HCT116 (cell line): ENCODE data around the gene RTTN. TPM values are rescaled to one million over a fixed set of nuclear protein-coding genes. Genes with fewer than 3 reads are reported as not detected.

Experiments used
- ATAC-seq: fragments of 200-7000 bp; cut with Tn5 transposase; 2 replicates; pipeline ENCODE4 v1.9.1; 2020; ENCODE audit warnings: mild to moderate bottlenecking, moderate library complexity
- BruUV-seq: library from RNA; stranded (reverse); fragments of 400-500 nt; replicated peaks from 2 replicates; lab custom pipeline; 2021; lab: Mats Ljungman, UMichigan
- CTCF ChIA-PET: fragments of 300-600 bp; sonication (Branson Sonifier 250); formaldehyde crosslinking; loops from one replicate; lab custom pipeline; 2021; ENCODE audit warnings: antibody characterized with exemption; lab: Charles Lee
- POLR2A ChIA-PET: fragments of 300-600, 350-600 bp; sonication (Branson Sonifier 250); formaldehyde crosslinking; loops from one replicate; lab custom pipeline; 2021; ENCODE audit warnings: antibody characterized with exemption; lab: Charles Lee
- RAD21 ChIA-PET, 2 experiments: fragments of 300-600 bp; sonication (Branson Sonifier 250); formaldehyde crosslinking; loops; one replicate each; lab custom pipeline; 2023; ENCODE audit warnings: low total read pairs in 2 of 2; ENCODE audit not compliant: uncharacterized antibody in 2 of 2, unreplicated experiment in 2 of 2, low non-redundant PET in 1 of 2; lab: Charles Lee
- DNase-seq: peaks from one replicate; pipeline ENCODE4 v3.0.0-alpha.2; 2010; ENCODE audit warnings: low read depth, low spot score
- H2AFZ ChIP-seq: fragments of 200-600 bp; shearing (Covaris generic), sonication (generic); 2 replicates; pipeline ENCODE4 v1.6.1; 2017; ENCODE audit warnings: low read depth, mixed run types, mixed read lengths, antibody characterized with exemption, low read length; ENCODE audit not compliant: poor library complexity, severe bottlenecking
- H3K27ac ChIP-seq: 2 replicates; pipeline ENCODE4 v1.5.1; 2012; ENCODE audit warnings: low read depth, low read length
- H3K27me3 ChIP-seq: fragments of 200-600 bp; sonication (generic); 2 replicates; pipeline ENCODE4 v1.6.1; 2016; ENCODE audit warnings: mixed run types, low read length, mixed read lengths; ENCODE audit not compliant: insufficient read depth
- H3K36me3 ChIP-seq, 2 experiments: fragments of 200-500 bp in 1 of 2; fragments of 200-600 bp in 1 of 2; sonication (Bioruptor generic) in 1 of 2; sonication (generic) in 1 of 2; 2 replicates each; pipeline versions ENCODE4 v1.5.1 to v1.6.1; 2014 to 2016; ENCODE audit warnings: low read length in 2 of 2, inconsistent platforms in 1 of 2, mixed read lengths in 1 of 2, mixed run types in 1 of 2; ENCODE audit not compliant: insufficient read depth in 2 of 2, control insufficient read depth in 1 of 2
- H3K4me1 ChIP-seq, 2 experiments: fragments of 200-600 bp in 1 of 2; sonication (generic) in 1 of 2; 2 replicates each; pipeline versions ENCODE4 v1.5.1 to v1.6.1; 2012 to 2017; ENCODE audit warnings: low read length in 2 of 2, inconsistent platforms in 1 of 2, mild to moderate bottlenecking in 1 of 2, mixed read lengths in 1 of 2, mixed run types in 1 of 2, moderate library complexity in 1 of 2; ENCODE audit not compliant: insufficient read depth in 2 of 2, control insufficient read depth in 1 of 2
- H3K4me2 ChIP-seq: fragments of 200-600 bp; sonication (generic); 2 replicates; pipeline ENCODE4 v1.6.1; 2017; ENCODE audit warnings: mixed run types, low read length, mixed read lengths
- H3K4me3 ChIP-seq, 2 experiments: fragments of 200-600 bp in 1 of 2; sonication (generic) in 1 of 2; replicated peaks in 1 of 2; 2 replicates each; pipeline ENCODE4 v1.5.1; 2011 to 2016; ENCODE audit warnings: low read length in 2 of 2, control low read depth in 1 of 2, low read depth in 1 of 2, mild to moderate bottlenecking in 1 of 2, mixed read lengths in 1 of 2, mixed run types in 1 of 2
- H3K79me2 ChIP-seq: fragments of 200-600 bp; sonication (generic); 2 replicates; pipeline ENCODE4 v1.6.1; 2017; ENCODE audit warnings: mild to moderate bottlenecking, mixed run types, low read length, moderate library complexity, mixed read lengths; ENCODE audit not compliant: insufficient read depth
- H3K9ac ChIP-seq: fragments of 200-600 bp; sonication (generic); 2 replicates; pipeline ENCODE4 v1.6.1; 2016; ENCODE audit warnings: low read length, mixed read lengths
- H3K9me2 ChIP-seq: fragments of 200-600 bp; sonication (generic), shearing (Covaris generic); 2 replicates; pipeline ENCODE4 v1.6.1; 2017; ENCODE audit warnings: mixed run types, mild to moderate bottlenecking, moderate library complexity; ENCODE audit not compliant: insufficient read depth
- H3K9me3 ChIP-seq, 2 experiments: fragments of 200-500 bp in 1 of 2; fragments of 200-600 bp in 1 of 2; sonication (Bioruptor generic) in 1 of 2; sonication (generic) in 1 of 2; 2 replicates each; pipeline ENCODE4 v1.6.1; 2014 to 2017; ENCODE audit warnings: low read length in 2 of 2, mixed read lengths in 2 of 2, inconsistent platforms in 1 of 2, low read depth in 1 of 2, mild to moderate bottlenecking in 1 of 2, mixed run types in 1 of 2, moderate library complexity in 1 of 2; ENCODE audit not compliant: control insufficient read depth in 1 of 2, insufficient read depth in 1 of 2
- H4K20me1 ChIP-seq: fragments of 200-600 bp; sonication (generic), shearing (Covaris generic); 2 replicates; pipeline ENCODE4 v1.6.1; 2017; ENCODE audit warnings: mixed run types, mild to moderate bottlenecking, moderate library complexity; ENCODE audit not compliant: insufficient read depth
- CBX3 ChIP-seq: IDR thresholded peaks from 2 replicates; pipeline ENCODE4 v1.6.1; 2012; ENCODE audit warnings: low read depth
- CEBPB ChIP-seq: IDR thresholded peaks from 2 replicates; pipeline ENCODE4 v1.6.1; 2012; ENCODE audit warnings: low read depth
- EGR1 ChIP-seq: IDR thresholded peaks from 2 replicates; pipeline ENCODE4 v1.6.1; 2012; ENCODE audit warnings: low read depth
- ELF1 ChIP-seq: IDR thresholded peaks from 2 replicates; pipeline ENCODE4 v1.6.1; 2012; ENCODE audit warnings: low read depth, borderline replicate concordance
- FOSL1 ChIP-seq: IDR thresholded peaks from 2 replicates; pipeline ENCODE4 v1.6.1; 2012; ENCODE audit warnings: low read depth
- JUND ChIP-seq: IDR thresholded peaks from 2 replicates; pipeline ENCODE4 v1.6.1; 2012
- POLR2A ChIP-seq: IDR thresholded peaks from 2 replicates; pipeline ENCODE4 v1.7.0; 2011; ENCODE audit warnings: borderline replicate concordance; ENCODE audit not compliant: insufficient read depth, insufficient read length; ENCODE audit errors: extremely low read depth
- POLR2AphosphoS5 ChIP-seq: IDR thresholded peaks from 2 replicates; pipeline ENCODE4 v1.6.1; 2011; ENCODE audit warnings: mild to moderate bottlenecking, low read depth, low read length, moderate library complexity
- RAD21 ChIP-seq: IDR thresholded peaks from 2 replicates; pipeline ENCODE4 v1.6.1; 2012; ENCODE audit warnings: low read depth, mild to moderate bottlenecking
- SP1 ChIP-seq: IDR thresholded peaks from 2 replicates; pipeline ENCODE4 v1.6.1; 2012; ENCODE audit warnings: low read depth
- SRF ChIP-seq: IDR thresholded peaks from 2 replicates; pipeline ENCODE4 v1.6.1; 2012; ENCODE audit warnings: low read depth
- TCF7L2 ChIP-seq: IDR thresholded peaks from 2 replicates; pipeline ENCODE4 v1.7.0; 2011; ENCODE audit warnings: borderline replicate concordance, inconsistent platforms; ENCODE audit not compliant: insufficient read depth, insufficient read length; ENCODE audit errors: extremely low read depth
- YY1 ChIP-seq: IDR thresholded peaks from 2 replicates; pipeline ENCODE4 v1.6.1; 2011; ENCODE audit warnings: low read length, low read depth, moderate library complexity, mild to moderate bottlenecking; ENCODE audit not compliant: insufficient replicate concordance; ENCODE audit errors: extremely low read depth
- ZBTB33 ChIP-seq: IDR thresholded peaks from 2 replicates; pipeline ENCODE4 v1.6.1; 2011; ENCODE audit warnings: mild to moderate bottlenecking, low read length, moderate library complexity; ENCODE audit not compliant: insufficient replicate concordance; ENCODE audit errors: extremely low read depth
- ZNF274 ChIP-seq: fragments of 200-500 bp; sonication (Bioruptor generic); IDR thresholded peaks from 2 replicates; pipeline ENCODE4 v1.6.1; 2014; ENCODE audit warnings: mild to moderate bottlenecking, low read depth, low read length, inconsistent platforms
- intact Hi-C: fragments of 100-400 bp; cut with micrococcal nuclease; formaldehyde crosslinking; loops from 2 replicates; pipeline ENCODE4 v1.10.0; 2022
- total RNA-seq: library from RNA; stranded (reverse); gene quantifications from one replicate; pipeline ENCODE4 v1.2.1, GENCODE V29; 2021; ENCODE audit not compliant: unreplicated experiment
- TF ChIP-seq, protein P1 (sequence below): IDR thresholded peaks from 2 replicates; pipeline ENCODE4 v1.6.1; 2012; ENCODE audit warnings: low read depth

The RTTN gene
- total RNA-seq, 1 experiment from 2014 or later, result 41.2 TPM

DNA sequence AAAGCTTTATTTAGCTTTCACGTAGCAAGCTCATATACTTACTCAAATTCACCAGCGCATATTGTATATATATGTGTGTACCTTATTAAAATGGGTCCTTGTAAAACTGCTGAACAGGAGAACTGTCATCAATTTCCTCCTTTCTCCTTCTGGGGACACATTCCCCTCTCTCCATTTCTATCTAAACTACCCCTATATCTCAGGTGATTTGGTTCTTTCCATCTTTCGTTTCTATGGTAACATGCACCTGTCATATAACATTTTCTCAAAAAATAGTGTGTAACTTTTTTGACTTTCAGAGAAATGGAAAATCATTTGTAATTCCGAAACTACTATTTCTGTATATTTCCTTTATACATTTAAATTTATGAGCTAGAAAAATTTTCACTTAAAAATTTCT lies 174.3 kb downstream of the RTTN start:
- no peak for ATAC-seq
- BruUV-seq, result no TSS peak

DNA sequence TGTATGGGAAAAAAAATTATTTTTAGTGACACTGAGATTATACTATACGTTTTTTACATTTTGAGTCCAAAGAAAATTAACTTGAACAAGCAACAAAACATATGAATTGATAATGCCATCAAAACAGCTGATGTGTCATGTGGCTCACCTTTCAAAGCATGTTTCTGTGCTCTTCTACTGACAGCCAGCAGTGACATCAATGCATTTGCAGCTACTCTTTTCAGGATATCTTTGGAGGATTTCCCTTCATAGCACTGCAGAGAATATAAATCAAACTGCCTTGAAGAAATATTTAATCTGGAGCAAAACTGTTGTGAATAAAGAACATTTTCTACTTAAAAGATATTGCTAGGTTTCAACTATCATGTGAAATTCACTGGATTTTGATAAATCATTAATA lies 174.8 kb downstream of the RTTN start:
- ATAC-seq (no peak), DNase-seq (no peak)
- Histone ChIP-seq H3K79me2 (peaks cover 24% of the 10 kb centered on the region), H3K9me2 (no peaks in the 10 kb centered on the region), H4K20me1 (no peaks in the 10 kb centered on the region), H3K4me1 (no peaks in the 10 kb centered on the region), H3K9ac (no peak overlapping the region), H3K4me3 (no peak overlapping the region), H3K27me3 (no peaks in the 10 kb centered on the region), H3K27ac (no peak overlapping the region), H3K4me2 (no peak overlapping the region), H2AFZ (no peak overlapping the region), H3K9me3 (no peaks in the 10 kb centered on the region), H3K36me3 (no peaks in the 10 kb centered on the region; a peak in 1 of 4 replicates)
- ChIA-PET POLR2A (no interaction called here), CTCF (no interaction called here), RAD21 (no interaction called here)
- BruUV-seq, result no TSS peak
- intact Hi-C loops, result no loop called here
- TF ChIP-seq CEBPB (no peak), CBX3 (no peak), FOSL1 (no peak), EGR1 (no peak), TCF7L2 (no peak), POLR2AphosphoS5 (no peak), ZNF274 (no peak), YY1 (no peak), SP1 (no peak), JUND (no peak)
- TF ChIP-seq, protein P1, sequence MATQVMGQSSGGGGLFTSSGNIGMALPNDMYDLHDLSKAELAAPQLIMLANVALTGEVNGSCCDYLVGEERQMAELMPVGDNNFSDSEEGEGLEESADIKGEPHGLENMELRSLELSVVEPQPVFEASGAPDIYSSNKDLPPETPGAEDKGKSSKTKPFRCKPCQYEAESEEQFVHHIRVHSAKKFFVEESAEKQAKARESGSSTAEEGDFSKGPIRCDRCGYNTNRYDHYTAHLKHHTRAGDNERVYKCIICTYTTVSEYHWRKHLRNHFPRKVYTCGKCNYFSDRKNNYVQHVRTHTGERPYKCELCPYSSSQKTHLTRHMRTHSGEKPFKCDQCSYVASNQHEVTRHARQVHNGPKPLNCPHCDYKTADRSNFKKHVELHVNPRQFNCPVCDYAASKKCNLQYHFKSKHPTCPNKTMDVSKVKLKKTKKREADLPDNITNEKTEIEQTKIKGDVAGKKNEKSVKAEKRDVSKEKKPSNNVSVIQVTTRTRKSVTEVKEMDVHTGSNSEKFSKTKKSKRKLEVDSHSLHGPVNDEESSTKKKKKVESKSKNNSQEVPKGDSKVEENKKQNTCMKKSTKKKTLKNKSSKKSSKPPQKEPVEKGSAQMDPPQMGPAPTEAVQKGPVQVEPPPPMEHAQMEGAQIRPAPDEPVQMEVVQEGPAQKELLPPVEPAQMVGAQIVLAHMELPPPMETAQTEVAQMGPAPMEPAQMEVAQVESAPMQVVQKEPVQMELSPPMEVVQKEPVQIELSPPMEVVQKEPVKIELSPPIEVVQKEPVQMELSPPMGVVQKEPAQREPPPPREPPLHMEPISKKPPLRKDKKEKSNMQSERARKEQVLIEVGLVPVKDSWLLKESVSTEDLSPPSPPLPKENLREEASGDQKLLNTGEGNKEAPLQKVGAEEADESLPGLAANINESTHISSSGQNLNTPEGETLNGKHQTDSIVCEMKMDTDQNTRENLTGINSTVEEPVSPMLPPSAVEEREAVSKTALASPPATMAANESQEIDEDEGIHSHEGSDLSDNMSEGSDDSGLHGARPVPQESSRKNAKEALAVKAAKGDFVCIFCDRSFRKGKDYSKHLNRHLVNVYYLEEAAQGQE, result no peak

More for the DNA sequence above, 174.3 kb downstream of the RTTN start:
- Histone ChIP-seq H3K27ac (no peak overlapping the region), H2AFZ (no peak overlapping the region), H3K27me3 (no peaks in the 10 kb centered on the region), H3K79me2 (peaks cover 29% of the 10 kb centered on the region), H3K4me3 (no peak overlapping the region)
- CTCF ChIA-PET, result no interaction called here
- intact Hi-C loops, result no loop called here
- TF ChIP-seq EGR1 (no peak), ELF1 (no peak), ZBTB33 (no peak), POLR2A (no peak), RAD21 (no peak), CBX3 (no peak), SRF (no peak)
- TF ChIP-seq, all 23 proteins: peak for 0
- POLR2A ChIA-PET, result no interaction called here
- Histone ChIP-seq H3K4me2 (no peak overlapping the region), H4K20me1 (no peaks in the 10 kb centered on the region), H3K36me3 (no peaks in the 10 kb centered on the region; a peak in 1 of 4 replicates), H3K9me2 (no peaks in the 10 kb centered on the region), H3K4me1 (no peaks in the 10 kb centered on the region), H3K9ac (no peak overlapping the region), H3K9me3 (no peaks in the 10 kb centered on the region)
- DNase-seq, result no peak
- RAD21 ChIA-PET, result no interaction called here
